ENCODE data around the gene SRP68.

The SRP68 gene

DNA sequence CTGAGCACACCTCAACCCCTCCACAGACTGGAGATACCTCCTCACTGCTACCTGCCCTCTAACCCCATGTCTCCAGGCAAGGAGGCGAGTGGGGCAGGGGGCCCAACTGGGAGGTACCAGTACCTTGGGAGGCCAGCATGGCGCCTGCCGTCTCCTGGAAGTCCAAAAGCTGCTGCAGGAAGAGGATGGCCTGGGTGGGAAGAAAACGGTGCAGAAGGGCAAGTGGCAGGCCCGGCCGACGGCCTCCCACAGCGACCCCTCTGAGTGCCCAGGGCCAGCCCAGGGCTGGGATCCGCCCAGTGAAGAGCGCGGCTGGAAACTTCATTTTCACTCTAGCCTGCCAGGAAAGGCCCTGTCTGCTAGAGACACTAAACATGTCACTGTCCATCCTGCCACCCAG, 15.2 kb upstream of the SRP68 start:
- H3K4me1 ChIP-seq (ENCODE audit: insufficient read depth, low read length, poor library complexity, severe bottlenecking), result no peaks in the 10 kb centered on the region
- H3K9me2 ChIP-seq (replicated peaks; ENCODE audit: low read depth, low read length), result no peaks in the 10 kb centered on the region
- peaks cover 78% of the 10 kb centered on the region; the same call in 1 of the 2 replicates for H3K36me3 ChIP-seq (ENCODE audit: insufficient read depth, low read length)
- H4K20me1 ChIP-seq (ENCODE audit: insufficient read depth, low read length, poor library complexity, severe bottlenecking), result no peaks in the 10 kb centered on the region
- H3K9me3 ChIP-seq (ENCODE audit: insufficient read depth, low read depth, low read length), result no peaks in the 10 kb centered on the region
- H3K4me2 ChIP-seq (ENCODE audit: low read depth, low read length, poor library complexity, severe bottlenecking), result no peak overlapping the region
- no peak overlapping the region for H3K9ac ChIP-seq (ENCODE audit: low read depth, low read length, poor library complexity, severe bottlenecking)
- H3K79me2 ChIP-seq (ENCODE audit: insufficient read depth, low read length), result no peaks in the 10 kb centered on the region
- no peak overlapping the region for H3K4me3 ChIP-seq (ENCODE audit: low read length, poor library complexity, severe bottlenecking)
- H3K27me3 ChIP-seq (ENCODE audit: insufficient read depth, low read length, poor library complexity, severe bottlenecking), result no peaks in the 10 kb centered on the region
- TF ChIP-seq, protein P1, sequence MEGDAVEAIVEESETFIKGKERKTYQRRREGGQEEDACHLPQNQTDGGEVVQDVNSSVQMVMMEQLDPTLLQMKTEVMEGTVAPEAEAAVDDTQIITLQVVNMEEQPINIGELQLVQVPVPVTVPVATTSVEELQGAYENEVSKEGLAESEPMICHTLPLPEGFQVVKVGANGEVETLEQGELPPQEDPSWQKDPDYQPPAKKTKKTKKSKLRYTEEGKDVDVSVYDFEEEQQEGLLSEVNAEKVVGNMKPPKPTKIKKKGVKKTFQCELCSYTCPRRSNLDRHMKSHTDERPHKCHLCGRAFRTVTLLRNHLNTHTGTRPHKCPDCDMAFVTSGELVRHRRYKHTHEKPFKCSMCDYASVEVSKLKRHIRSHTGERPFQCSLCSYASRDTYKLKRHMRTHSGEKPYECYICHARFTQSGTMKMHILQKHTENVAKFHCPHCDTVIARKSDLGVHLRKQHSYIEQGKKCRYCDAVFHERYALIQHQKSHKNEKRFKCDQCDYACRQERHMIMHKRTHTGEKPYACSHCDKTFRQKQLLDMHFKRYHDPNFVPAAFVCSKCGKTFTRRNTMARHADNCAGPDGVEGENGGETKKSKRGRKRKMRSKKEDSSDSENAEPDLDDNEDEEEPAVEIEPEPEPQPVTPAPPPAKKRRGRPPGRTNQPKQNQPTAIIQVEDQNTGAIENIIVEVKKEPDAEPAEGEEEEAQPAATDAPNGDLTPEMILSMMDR (conservative IDR thresholded peaks at IDR 0.05; ENCODE audit: low read length), result no peak
- no peak for TF ChIP-seq EZH2phosphoT487 (IDR thresholded peaks at IDR 0.05; ENCODE audit: borderline replicate concordance)
- no peak overlapping the region for H2AFZ ChIP-seq (ENCODE audit: low read length)
- H3F3A ChIP-seq (ENCODE audit: low read depth), result no peaks in the 10 kb centered on the region

GRCh38 chr17:76086384-76086783, 14.1 kb upstream of the SRP68 start:
- Histone ChIP-seq H3K9ac (ENCODE audit: low read depth, low read length, poor library complexity, severe bottlenecking) (no peak overlapping the region), H3K4me2 (ENCODE audit: low read depth, low read length, poor library complexity, severe bottlenecking) (no peak overlapping the region), H3F3A (ENCODE audit: low read depth) (no peaks in the 10 kb centered on the region), H3K4me1 (ENCODE audit: insufficient read depth, low read length, poor library complexity, severe bottlenecking) (no peaks in the 10 kb centered on the region), H4K20me1 (ENCODE audit: insufficient read depth, low read length, poor library complexity, severe bottlenecking) (no peaks in the 10 kb centered on the region), H3K9me3 (ENCODE audit: insufficient read depth, low read depth, low read length) (no peaks in the 10 kb centered on the region), H2AFZ (ENCODE audit: low read length) (no peak overlapping the region), H3K9me2 (replicated peaks; ENCODE audit: low read depth, low read length) (no peaks in the 10 kb centered on the region), H3K36me3 (ENCODE audit: insufficient read depth, low read length) (peaks cover 75% of the 10 kb centered on the region; the same call in 1 of the 2 replicates), H3K4me3 (ENCODE audit: low read length, poor library complexity, severe bottlenecking) (no peak overlapping the region), H3K79me2 (ENCODE audit: insufficient read depth, low read length) (no peaks in the 10 kb centered on the region), H3K27me3 (ENCODE audit: insufficient read depth, low read length, poor library complexity, severe bottlenecking) (no peaks in the 10 kb centered on the region)
- no peak for TF ChIP-seq EZH2phosphoT487 (IDR thresholded peaks at IDR 0.05; ENCODE audit: borderline replicate concordance)

- peaks cover 74% of the 10 kb centered on the region; the same call in 1 of the 2 replicates for H3K36me3 ChIP-seq (ENCODE audit: insufficient read depth, low read length)
- no peak overlapping the region for H3K9ac ChIP-seq (ENCODE audit: low read depth, low read length, poor library complexity, severe bottlenecking)
- H2AFZ ChIP-seq (ENCODE audit: low read length), result no peak overlapping the region
- H3K4me1 ChIP-seq (ENCODE audit: insufficient read depth, low read length, poor library complexity, severe bottlenecking), result no peaks in the 10 kb centered on the region
- H3K27me3 ChIP-seq (ENCODE audit: insufficient read depth, low read length, poor library complexity, severe bottlenecking), result no peaks in the 10 kb centered on the region
- no peak for TF ChIP-seq EZH2phosphoT487 (IDR thresholded peaks at IDR 0.05; ENCODE audit: borderline replicate concordance)
- TF ChIP-seq, protein P1 (conservative IDR thresholded peaks at IDR 0.05; ENCODE audit: low read length), result no peak
- H3K79me2 ChIP-seq (ENCODE audit: insufficient read depth, low read length), result no peaks in the 10 kb centered on the region
- H3K4me3 ChIP-seq (ENCODE audit: low read length, poor library complexity, severe bottlenecking), result no peak overlapping the region
- H3F3A ChIP-seq (ENCODE audit: low read depth), result no peaks in the 10 kb centered on the region
- H3K9me3 ChIP-seq (ENCODE audit: insufficient read depth, low read depth, low read length), result no peaks in the 10 kb centered on the region
- H3K4me2 ChIP-seq (ENCODE audit: low read depth, low read length, poor library complexity, severe bottlenecking), result no peak overlapping the region
- no peaks in the 10 kb centered on the region for H4K20me1 ChIP-seq (ENCODE audit: insufficient read depth, low read length, poor library complexity, severe bottlenecking)
- no peaks in the 10 kb centered on the region for H3K9me2 ChIP-seq (replicated peaks; ENCODE audit: low read depth, low read length)
Measured at GRCh38 chr17:76085731-76086366, 13.5 kb upstream of the SRP68 start.
